Fibroblast of villous mesenchyme (primary cell): Measurements from ENCODE around the gene CHKB. TPM values are rescaled to one million over a fixed set of nuclear protein-coding genes. Genes with fewer than 3 reads are reported as not detected.
A peak's percentile ranks its signal among the peaks of the same experiment; 100 is the strongest.
"Not testable (repeated sequence)": the region's sequence is repeated elsewhere in the genome, so short reads cannot be mapped to it uniquely, and the experiment has no call there.

Source experiments
- DNase-seq: peaks from one replicate; pipeline ENCODE4 v3.0.0-alpha.2; 2010; ENCODE audit warnings: low read depth
- H3K4me3 ChIP-seq: 2 replicates; pipeline ENCODE4 v1.5.1; 2011; ENCODE audit warnings: low read depth, mild to moderate bottlenecking, low read length
- CTCF ChIP-seq: IDR thresholded peaks from 2 replicates; pipeline ENCODE4 v1.5.1; 2012; ENCODE audit warnings: low read depth, mild to moderate bottlenecking, low read length; ENCODE audit not compliant: insufficient read depth
- total RNA-seq: library from RNA; depleted of rRNA; stranded (reverse); fragments of >200 nt; gene quantifications from 2 replicates; pipeline ENCODE4 v1.2.3, GENCODE V29; 2012

The CHKB gene
- total RNA-seq, 1 donor: 18.1 TPM

DNA sequence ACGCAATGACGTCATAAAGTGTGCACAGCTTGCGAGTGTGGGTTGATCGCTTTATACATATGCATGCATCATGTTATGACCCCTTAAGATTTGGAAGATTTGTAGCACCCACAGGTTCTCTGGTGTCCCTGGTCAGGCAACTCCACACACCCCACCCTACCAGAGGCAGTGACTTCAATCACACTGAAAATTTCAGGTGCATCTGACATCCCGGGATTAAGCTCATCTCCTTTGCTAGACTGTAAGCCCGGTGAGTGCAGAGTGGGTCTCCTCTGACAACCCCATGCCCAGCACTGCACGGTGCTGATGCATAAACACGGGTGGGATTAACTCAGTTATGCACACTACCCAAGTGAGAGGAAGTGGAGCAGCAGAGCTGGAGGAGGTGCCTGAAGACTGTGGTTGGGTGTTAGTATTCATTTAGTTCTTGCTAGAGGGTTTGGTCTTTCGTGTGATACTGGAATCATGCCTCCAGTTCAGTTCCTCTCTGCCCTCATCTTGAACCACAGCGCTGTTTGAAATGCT, 38.8 kb upstream of the CHKB start:
- DNase-seq: no peak
- TF ChIP-seq CTCF: no peak
- no peak overlapping the region for H3K4me3 ChIP-seq

DNA sequence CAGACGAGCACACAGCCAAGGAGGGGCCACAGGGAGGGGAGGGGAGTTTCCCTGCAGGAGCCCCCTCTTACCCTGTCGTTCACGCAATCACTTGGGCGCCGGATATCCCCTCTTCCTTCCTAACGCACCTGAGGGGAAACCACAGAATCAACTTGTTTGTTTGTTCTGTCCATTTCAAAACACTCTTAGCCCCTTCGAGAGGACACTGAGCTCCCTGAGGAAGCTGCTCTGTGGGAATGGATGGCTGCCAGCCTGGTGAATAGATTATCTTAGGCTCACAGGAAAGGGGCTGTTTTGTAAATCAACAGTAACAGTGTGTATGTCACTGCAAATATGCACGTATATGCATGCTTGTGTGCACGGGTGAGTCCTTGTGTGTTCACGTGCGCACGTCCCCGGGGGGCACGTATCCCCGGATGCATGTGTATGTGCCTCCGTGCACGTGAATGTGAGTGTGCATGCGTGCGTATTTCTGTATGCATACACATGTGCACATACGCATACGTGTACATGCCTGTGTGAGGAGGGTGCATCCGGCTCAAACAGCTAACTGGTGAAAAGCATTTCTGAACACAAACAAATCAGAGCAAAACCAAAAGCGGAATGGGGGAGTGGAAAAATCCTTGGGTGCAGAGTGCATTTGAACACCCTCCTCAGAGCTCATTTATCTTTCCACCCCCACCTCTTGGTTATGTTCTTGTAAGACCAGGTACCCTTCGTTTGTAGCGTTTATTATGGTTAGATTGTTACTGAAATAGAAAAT, 38.1 kb upstream of the CHKB start:
- H3K4me3 ChIP-seq: peak overlapping the region; percentile 42
- no peak for DNase-seq
- peak; percentile 74 for TF ChIP-seq CTCF

DNA sequence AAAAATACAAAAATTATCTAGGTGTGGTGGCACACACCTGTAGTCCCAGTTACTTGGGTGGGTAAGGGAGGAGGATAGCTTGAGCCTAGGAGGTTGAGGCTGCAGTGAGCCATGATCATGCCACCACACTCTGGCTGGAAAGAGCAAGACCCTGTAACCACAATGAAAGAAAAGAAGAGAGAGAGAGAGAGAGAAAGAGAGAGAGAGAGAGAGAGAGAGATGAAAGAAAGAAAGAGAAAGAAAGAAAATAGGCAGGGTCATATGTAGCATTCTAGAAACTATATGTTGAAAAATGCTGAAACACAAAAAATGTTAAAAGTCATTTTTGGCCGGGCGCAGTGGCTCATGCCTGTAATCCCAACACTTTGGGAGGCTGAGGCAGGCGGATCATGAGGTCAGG, 31.6 kb upstream of the CHKB start:
- H3K4me3 ChIP-seq, DNase-seq: not testable (repeated sequence)

GRCh38 chr22:50613291-50613981, 30.8 kb upstream of the CHKB start:
- H3K4me3 ChIP-seq: no peak overlapping the region
- DNase-seq: no peak
- no peak for TF ChIP-seq CTCF

GRCh38 chr22:50612528-50613221, 30.0 kb upstream of the CHKB start:
- no peak for TF ChIP-seq CTCF
- DNase-seq: no peak
- H3K4me3 ChIP-seq: no peak overlapping the region

DNA sequence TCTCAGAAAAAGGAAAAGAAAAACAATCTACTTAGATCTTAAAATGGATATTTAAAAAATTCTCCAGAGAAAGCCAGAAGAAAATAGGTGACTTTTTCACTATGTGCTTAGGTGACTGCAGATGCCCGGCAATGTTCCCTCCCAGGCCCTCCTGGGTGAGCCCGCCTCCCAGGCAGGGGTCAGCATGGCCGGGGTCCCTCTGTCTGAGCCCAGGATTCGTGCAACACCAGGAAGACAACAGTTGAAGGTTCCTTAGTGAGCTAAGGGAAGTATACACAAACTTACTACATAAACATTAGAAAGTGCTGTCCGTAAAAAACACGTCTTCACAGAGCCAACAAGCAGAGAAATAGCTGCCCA, 29.5 kb upstream of the CHKB start:
- no peak for DNase-seq
- H3K4me3 ChIP-seq: no peak overlapping the region
- TF ChIP-seq CTCF: no peak
